Measurements from ENCODE around the gene MBP.

DNA sequence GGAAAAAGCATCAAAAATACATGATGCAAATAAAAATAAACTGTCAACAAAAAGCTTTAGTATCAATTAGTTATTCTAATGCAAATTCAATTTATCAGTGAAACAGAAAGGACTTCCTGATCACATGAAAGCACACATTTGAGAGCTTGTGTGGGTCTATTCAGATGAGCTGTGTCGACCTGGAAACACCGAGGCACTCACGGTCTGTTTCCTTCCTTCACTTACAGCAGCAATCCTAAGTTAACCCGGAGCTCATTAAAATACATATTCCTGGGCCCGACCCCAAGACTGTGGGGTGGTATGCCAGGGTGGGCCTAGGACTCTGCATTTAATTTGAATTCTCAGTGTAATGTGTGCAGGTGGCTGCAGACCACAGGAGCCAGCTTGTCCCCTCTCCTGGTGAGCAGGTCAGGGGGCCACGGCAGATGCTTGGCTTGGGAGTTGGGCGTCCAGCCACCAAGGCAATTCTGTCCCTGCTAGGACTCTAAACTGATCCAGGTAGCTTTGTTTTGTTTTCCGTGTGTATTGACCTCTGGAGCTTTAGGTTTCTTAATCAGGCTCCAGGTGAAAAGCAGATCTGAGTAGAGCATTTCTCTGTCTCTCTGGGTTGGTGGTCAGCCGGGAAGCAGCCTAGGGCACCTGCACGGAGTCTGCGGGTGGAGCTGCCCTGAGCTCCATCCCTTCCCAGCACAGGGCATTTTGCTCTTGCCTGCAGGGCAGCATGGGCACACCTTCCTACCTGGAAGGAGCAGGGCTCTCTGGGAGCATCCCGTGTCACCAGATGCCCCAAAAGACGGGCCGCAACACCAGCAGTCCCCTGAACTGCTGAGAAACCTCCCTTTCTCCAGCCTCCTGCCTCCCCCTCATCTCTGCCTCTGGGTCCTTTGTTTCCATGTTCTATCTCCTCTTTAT is 9.0 kb downstream of the MBP start:
- TF ChIP-seq, protein P1, sequence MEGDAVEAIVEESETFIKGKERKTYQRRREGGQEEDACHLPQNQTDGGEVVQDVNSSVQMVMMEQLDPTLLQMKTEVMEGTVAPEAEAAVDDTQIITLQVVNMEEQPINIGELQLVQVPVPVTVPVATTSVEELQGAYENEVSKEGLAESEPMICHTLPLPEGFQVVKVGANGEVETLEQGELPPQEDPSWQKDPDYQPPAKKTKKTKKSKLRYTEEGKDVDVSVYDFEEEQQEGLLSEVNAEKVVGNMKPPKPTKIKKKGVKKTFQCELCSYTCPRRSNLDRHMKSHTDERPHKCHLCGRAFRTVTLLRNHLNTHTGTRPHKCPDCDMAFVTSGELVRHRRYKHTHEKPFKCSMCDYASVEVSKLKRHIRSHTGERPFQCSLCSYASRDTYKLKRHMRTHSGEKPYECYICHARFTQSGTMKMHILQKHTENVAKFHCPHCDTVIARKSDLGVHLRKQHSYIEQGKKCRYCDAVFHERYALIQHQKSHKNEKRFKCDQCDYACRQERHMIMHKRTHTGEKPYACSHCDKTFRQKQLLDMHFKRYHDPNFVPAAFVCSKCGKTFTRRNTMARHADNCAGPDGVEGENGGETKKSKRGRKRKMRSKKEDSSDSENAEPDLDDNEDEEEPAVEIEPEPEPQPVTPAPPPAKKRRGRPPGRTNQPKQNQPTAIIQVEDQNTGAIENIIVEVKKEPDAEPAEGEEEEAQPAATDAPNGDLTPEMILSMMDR (conservative IDR thresholded peaks at IDR 0.05; ENCODE audit: low read length), result no peak
- TF ChIP-seq EZH2phosphoT487 (IDR thresholded peaks at IDR 0.05; ENCODE audit: borderline replicate concordance, low read depth, low read length), result no peak

Measured in OCI-LY7 (cell line).